Nephron (organoid): ENCODE data around the gene OTC.

ENCODE experiments used
- H3K27ac Mint-ChIP-seq, 3 experiments: 2 replicates each; pipeline ENCODE4 v1.8.0; 2020; ENCODE audit warnings: mixed read lengths in 3 of 3, mild to moderate bottlenecking in 2 of 3, moderate library complexity in 1 of 3
- H3K27me3 Mint-ChIP-seq: 2 replicates; pipeline ENCODE4 v1.8.0; 2021; ENCODE audit warnings: low read depth, mild to moderate bottlenecking, moderate library complexity, mixed read lengths
- H3K36me3 Mint-ChIP-seq: 2 replicates; pipeline ENCODE4 v1.8.0; 2020; ENCODE audit warnings: low read depth, mixed read lengths
- H3K4me1 Mint-ChIP-seq: 2 replicates; pipeline ENCODE4 v1.8.0; 2020; ENCODE audit warnings: mixed read lengths
- H3K4me3 Mint-ChIP-seq, 3 experiments: 2 replicates each; pipeline ENCODE4 v1.8.0; 2020; ENCODE audit warnings: mild to moderate bottlenecking in 3 of 3, mixed read lengths in 3 of 3, moderate library complexity in 2 of 3
- H3K9me3 Mint-ChIP-seq: 2 replicates; pipeline ENCODE4 v1.8.0; 2020; ENCODE audit warnings: mixed read lengths
- TF ChIP-seq, protein P1 (sequence below), 3 experiments: fragments of 200-600 bp; sonication (generic); IDR thresholded peaks; one replicate each; pipeline ENCODE4 v1.5.0; 2021; ENCODE audit warnings: antibody characterized with exemption in 3 of 3; ENCODE audit not compliant: unreplicated experiment in 3 of 3

The OTC gene

GRCh38 chrX:38342853-38343778 is 9.3 kb upstream of the OTC start:
- TF ChIP-seq, protein P1, sequence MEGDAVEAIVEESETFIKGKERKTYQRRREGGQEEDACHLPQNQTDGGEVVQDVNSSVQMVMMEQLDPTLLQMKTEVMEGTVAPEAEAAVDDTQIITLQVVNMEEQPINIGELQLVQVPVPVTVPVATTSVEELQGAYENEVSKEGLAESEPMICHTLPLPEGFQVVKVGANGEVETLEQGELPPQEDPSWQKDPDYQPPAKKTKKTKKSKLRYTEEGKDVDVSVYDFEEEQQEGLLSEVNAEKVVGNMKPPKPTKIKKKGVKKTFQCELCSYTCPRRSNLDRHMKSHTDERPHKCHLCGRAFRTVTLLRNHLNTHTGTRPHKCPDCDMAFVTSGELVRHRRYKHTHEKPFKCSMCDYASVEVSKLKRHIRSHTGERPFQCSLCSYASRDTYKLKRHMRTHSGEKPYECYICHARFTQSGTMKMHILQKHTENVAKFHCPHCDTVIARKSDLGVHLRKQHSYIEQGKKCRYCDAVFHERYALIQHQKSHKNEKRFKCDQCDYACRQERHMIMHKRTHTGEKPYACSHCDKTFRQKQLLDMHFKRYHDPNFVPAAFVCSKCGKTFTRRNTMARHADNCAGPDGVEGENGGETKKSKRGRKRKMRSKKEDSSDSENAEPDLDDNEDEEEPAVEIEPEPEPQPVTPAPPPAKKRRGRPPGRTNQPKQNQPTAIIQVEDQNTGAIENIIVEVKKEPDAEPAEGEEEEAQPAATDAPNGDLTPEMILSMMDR (IDR thresholded peaks at IDR 0.05; ENCODE audit: unreplicated experiment in 3 of 3) = no peak
- H3K4me1 Mint-ChIP-seq = no peaks in the 10 kb centered on the region
- peaks cover 6% of the 10 kb centered on the region for H3K9me3 Mint-ChIP-seq
- no peak overlapping the region for H3K27ac Mint-ChIP-seq
- no peak overlapping the region for H3K4me3 Mint-ChIP-seq
- no peaks in the 10 kb centered on the region for H3K27me3 Mint-ChIP-seq
- no peaks in the 10 kb centered on the region for H3K36me3 Mint-ChIP-seq

DNA sequence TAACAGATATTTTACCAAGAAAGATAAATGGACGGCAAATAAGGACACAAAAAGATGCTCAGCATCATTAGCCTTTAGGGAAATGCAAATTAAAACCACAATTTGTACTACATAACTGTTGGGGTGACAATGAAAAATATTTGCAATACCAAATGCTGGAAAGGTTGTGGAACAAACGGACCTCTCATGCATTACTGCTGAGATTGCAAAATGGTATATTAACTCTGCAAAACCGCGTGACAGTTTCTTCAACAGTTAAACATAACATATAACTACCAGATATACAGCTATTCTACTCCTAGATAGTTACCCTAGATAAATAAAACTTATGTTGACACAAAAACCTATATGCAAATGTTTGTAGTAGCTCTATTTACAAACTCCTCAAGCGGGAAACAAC is 6.3 kb upstream of the OTC start:
- Mint-ChIP-seq H3K4me1 (no peaks in the 10 kb centered on the region), H3K27ac (no peak overlapping the region), H3K36me3 (no peaks in the 10 kb centered on the region), H3K27me3 (no peaks in the 10 kb centered on the region), H3K4me3 (no peak overlapping the region), H3K9me3 (peaks cover 6% of the 10 kb centered on the region)
- TF ChIP-seq, protein P1 (IDR thresholded peaks at IDR 0.05; ENCODE audit: unreplicated experiment in 3 of 3) = no peak

GRCh38 chrX:38347136-38347535 is 5.3 kb upstream of the OTC start:
- Mint-ChIP-seq H3K4me3 (no peak overlapping the region), H3K4me1 (no peaks in the 10 kb centered on the region), H3K27ac (no peak overlapping the region), H3K36me3 (no peaks in the 10 kb centered on the region), H3K9me3 (peaks cover 2% of the 10 kb centered on the region), H3K27me3 (no peaks in the 10 kb centered on the region)
- TF ChIP-seq, protein P1 (IDR thresholded peaks at IDR 0.05; ENCODE audit: unreplicated experiment in 3 of 3) = no peak

- Mint-ChIP-seq H3K27me3 (peaks cover 5% of the 10 kb centered on the region), H3K4me3 (no peak overlapping the region), H3K9me3 (no peaks in the 10 kb centered on the region), H3K36me3 (no peaks in the 10 kb centered on the region), H3K4me1 (no peaks in the 10 kb centered on the region), H3K27ac (no peak overlapping the region)
- TF ChIP-seq, protein P1 (IDR thresholded peaks at IDR 0.05; ENCODE audit: unreplicated experiment in 3 of 3) = no peak
Measured at GRCh38 chrX:38351346-38351745, 1.1 kb upstream of the OTC start.

DNA sequence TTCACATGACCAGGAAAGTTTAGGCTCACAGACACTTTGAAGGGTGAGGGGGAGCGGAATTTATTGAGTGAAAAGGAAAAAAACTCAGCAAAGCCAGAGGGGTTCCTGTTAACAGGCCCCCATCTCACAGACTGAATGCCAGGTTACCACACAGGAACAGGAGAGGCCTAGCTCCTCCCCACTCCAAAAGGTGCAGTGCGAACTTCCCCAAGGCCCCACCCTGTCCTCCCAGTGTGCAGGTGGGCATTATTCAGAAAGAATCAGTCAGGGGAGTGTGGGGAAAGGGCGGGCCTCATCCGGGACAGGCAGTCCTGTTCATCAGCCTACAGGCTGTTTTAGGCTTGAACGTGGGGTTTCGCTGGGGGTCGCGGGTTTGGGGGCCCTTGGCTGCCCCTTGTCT is 4.0 kb downstream of the OTC start:
- no peaks in the 10 kb centered on the region for H3K9me3 Mint-ChIP-seq
- no peaks in the 10 kb centered on the region for H3K36me3 Mint-ChIP-seq
- H3K4me3 Mint-ChIP-seq = no peak overlapping the region
- H3K4me1 Mint-ChIP-seq = peaks cover 6% of the 10 kb centered on the region
- TF ChIP-seq, protein P1 (IDR thresholded peaks at IDR 0.05; ENCODE audit: unreplicated experiment in 3 of 3) = no peak
- peaks cover 5% of the 10 kb centered on the region for H3K27me3 Mint-ChIP-seq
- H3K27ac Mint-ChIP-seq = no peak overlapping the region
